Rectal smooth muscle tissue (tissue), 1 donor: Measurements from ENCODE around the gene ESPN.

Source experiments
- H3K27ac ChIP-seq: one replicate; pipeline ENCODE4 v1.7.0; 2013; ENCODE audit warnings: low read depth, low read length, inconsistent platforms
- H3K27me3 ChIP-seq: one replicate; pipeline ENCODE4 v1.7.0; 2013; ENCODE audit warnings: low read length; ENCODE audit not compliant: control insufficient read depth, insufficient read depth
- H3K36me3 ChIP-seq: one replicate; pipeline ENCODE4 v1.7.0; 2013; ENCODE audit warnings: low read length; ENCODE audit not compliant: control insufficient read depth, insufficient read depth
- H3K4me1 ChIP-seq: one replicate; pipeline ENCODE4 v1.7.0; 2013; ENCODE audit warnings: low read length; ENCODE audit not compliant: control insufficient read depth, insufficient read depth
- H3K4me3 ChIP-seq: one replicate; pipeline ENCODE4 v1.7.0; 2013; ENCODE audit warnings: low read length
- H3K9ac ChIP-seq: one replicate; pipeline ENCODE4 v1.7.0; 2013; ENCODE audit warnings: low read length

Gene ESPN

GRCh38 chr1:6476483-6476882 is 51.9 kb downstream of the ESPN start:
- Histone ChIP-seq H3K9ac (no peak overlapping the region), H3K4me3 (no peak overlapping the region), H3K27ac (no peak overlapping the region), H3K27me3 (no peaks in the 10 kb centered on the region), H3K36me3 (no peaks in the 10 kb centered on the region), H3K4me1 (no peaks in the 10 kb centered on the region)

- H3K36me3 ChIP-seq, result no peaks in the 10 kb centered on the region
- no peaks in the 10 kb centered on the region for H3K4me1 ChIP-seq
- H3K27me3 ChIP-seq, result no peaks in the 10 kb centered on the region
- no peak overlapping the region for H3K27ac ChIP-seq
- no peak overlapping the region for H3K9ac ChIP-seq
- H3K4me3 ChIP-seq, result no peak overlapping the region
Measured at GRCh38 chr1:6477039-6477820, 52.7 kb downstream of the ESPN start.

GRCh38 chr1:6481820-6482219 is 57.2 kb downstream of the ESPN start:
- Histone ChIP-seq H3K9ac (no peak overlapping the region), H3K27me3 (peaks cover 4% of the 10 kb centered on the region), H3K27ac (no peak overlapping the region), H3K4me3 (no peak overlapping the region), H3K4me1 (no peaks in the 10 kb centered on the region), H3K36me3 (no peaks in the 10 kb centered on the region)

- Histone ChIP-seq H3K4me1 (no peaks in the 10 kb centered on the region), H3K4me3 (no peak overlapping the region), H3K27ac (no peak overlapping the region), H3K27me3 (peaks cover 4% of the 10 kb centered on the region), H3K36me3 (no peaks in the 10 kb centered on the region), H3K9ac (no peak overlapping the region)
Measured at GRCh38 chr1:6483017-6483760, 58.6 kb downstream of the ESPN start.

GRCh38 chr1:6483761-6484117 is 59.2 kb downstream of the ESPN start:
- no peak overlapping the region for H3K27ac ChIP-seq
- H3K4me1 ChIP-seq, result no peaks in the 10 kb centered on the region
- H3K27me3 ChIP-seq, result peaks cover 4% of the 10 kb centered on the region
- no peaks in the 10 kb centered on the region for H3K36me3 ChIP-seq
- no peak overlapping the region for H3K9ac ChIP-seq
- H3K4me3 ChIP-seq, result no peak overlapping the region

GRCh38 chr1:6484826-6485167 is 60.2 kb downstream of the ESPN start:
- H3K4me3 ChIP-seq, result peak overlapping the region; percentile 15
- no peaks in the 10 kb centered on the region for H3K4me1 ChIP-seq
- no peaks in the 10 kb centered on the region for H3K36me3 ChIP-seq
- H3K27ac ChIP-seq, result no peak overlapping the region
- no peak overlapping the region for H3K9ac ChIP-seq
- H3K27me3 ChIP-seq, result peaks cover 4% of the 10 kb centered on the region

GRCh38 chr1:6485168-6486101 is 60.9 kb downstream of the ESPN start:
- no peak overlapping the region for H3K9ac ChIP-seq
- no peak overlapping the region for H3K27ac ChIP-seq
- no peaks in the 10 kb centered on the region for H3K36me3 ChIP-seq
- H3K27me3 ChIP-seq, result peaks cover 4% of the 10 kb centered on the region
- no peaks in the 10 kb centered on the region for H3K4me1 ChIP-seq
- H3K4me3 ChIP-seq, result peak overlapping the region; percentile 15

- H3K36me3 ChIP-seq, result no peaks in the 10 kb centered on the region
- no peaks in the 10 kb centered on the region for H3K4me1 ChIP-seq
- H3K4me3 ChIP-seq, result peak overlapping the region; percentile 26
- H3K9ac ChIP-seq, result no peak overlapping the region
- no peak overlapping the region for H3K27ac ChIP-seq
- H3K27me3 ChIP-seq, result peaks cover 4% of the 10 kb centered on the region
Measured at GRCh38 chr1:6486433-6487011, 61.9 kb downstream of the ESPN start.

GRCh38 chr1:6487804-6488484 is 63.4 kb downstream of the ESPN start:
- Histone ChIP-seq H3K36me3 (no peaks in the 10 kb centered on the region), H3K4me1 (no peaks in the 10 kb centered on the region), H3K4me3 (no peak overlapping the region), H3K27ac (no peak overlapping the region), H3K27me3 (peaks cover 4% of the 10 kb centered on the region), H3K9ac (no peak overlapping the region)

GRCh38 chr1:6488602-6489382 is 64.2 kb downstream of the ESPN start:
- Histone ChIP-seq H3K9ac (no peak overlapping the region), H3K27ac (no peak overlapping the region), H3K36me3 (no peaks in the 10 kb centered on the region), H3K4me1 (no peaks in the 10 kb centered on the region), H3K4me3 (no peak overlapping the region), H3K27me3 (peaks cover 4% of the 10 kb centered on the region)

- Histone ChIP-seq H3K9ac (no peak overlapping the region), H3K27me3 (peaks cover 4% of the 10 kb centered on the region), H3K4me1 (no peaks in the 10 kb centered on the region), H3K4me3 (no peak overlapping the region), H3K36me3 (no peaks in the 10 kb centered on the region), H3K27ac (no peak overlapping the region)
Measured at GRCh38 chr1:6489383-6489765, 64.8 kb downstream of the ESPN start.
